GM21529 (cell line): Measurements from ENCODE around the gene RFTN2.
"Not testable (repeated sequence)": the region's sequence is repeated elsewhere in the genome, so short reads cannot be mapped to it uniquely, and the experiment has no call there.

Experiments
- ATAC-seq: cut with Tn5 transposase; IDR thresholded peaks from one replicate; pipeline ENCODE4 v1.9.1; 2021; ENCODE audit not compliant: unreplicated experiment

The RFTN2 gene

GRCh38 chr2:197675246-197675645 is at the start of gene RFTN2:
RFTN2 (minus strand) TSS chr2:197675587; CDS start chr2:197675458, 129 bp downstream.
- ATAC-seq, result no peak

- ATAC-seq, result no peak
Observed at GRCh38 chr2:197717863-197718262, 42.5 kb upstream of the RFTN2 start.

GRCh38 chr2:197713271-197713670 is 37.9 kb upstream of the RFTN2 start:
- no peak for ATAC-seq

DNA sequence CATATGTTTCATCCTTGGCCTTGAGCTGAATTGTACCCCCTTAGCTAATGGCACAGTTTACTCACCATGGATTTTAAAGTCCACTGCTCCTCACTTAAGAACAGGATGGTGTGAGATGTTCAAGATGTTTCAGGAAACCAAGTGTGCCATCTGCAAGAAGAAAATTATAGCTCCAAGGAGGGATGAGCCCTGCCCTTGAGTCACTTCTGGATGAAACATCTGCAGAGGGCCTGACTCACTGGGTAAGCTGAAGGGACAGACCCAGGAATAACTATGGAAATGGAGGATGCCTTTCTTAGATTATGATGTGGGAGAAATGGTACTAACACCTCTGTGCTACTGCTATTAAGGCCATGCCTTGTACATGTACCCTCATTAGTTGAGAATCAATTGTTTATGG is 36.2 kb upstream of the RFTN2 start:
- no peak for ATAC-seq

GRCh38 chr2:197710424-197711042 is 35.1 kb upstream of the RFTN2 start:
- ATAC-seq, result peak; percentile 77

- not testable (repeated sequence) for ATAC-seq
Observed at GRCh38 chr2:197709140-197709539, 33.8 kb upstream of the RFTN2 start.

- no peak for ATAC-seq
Observed at GRCh38 chr2:197708331-197708730, 32.9 kb upstream of the RFTN2 start.

GRCh38 chr2:197707316-197708213 is 32.2 kb upstream of the RFTN2 start:
- ATAC-seq, result peak; percentile 17

DNA sequence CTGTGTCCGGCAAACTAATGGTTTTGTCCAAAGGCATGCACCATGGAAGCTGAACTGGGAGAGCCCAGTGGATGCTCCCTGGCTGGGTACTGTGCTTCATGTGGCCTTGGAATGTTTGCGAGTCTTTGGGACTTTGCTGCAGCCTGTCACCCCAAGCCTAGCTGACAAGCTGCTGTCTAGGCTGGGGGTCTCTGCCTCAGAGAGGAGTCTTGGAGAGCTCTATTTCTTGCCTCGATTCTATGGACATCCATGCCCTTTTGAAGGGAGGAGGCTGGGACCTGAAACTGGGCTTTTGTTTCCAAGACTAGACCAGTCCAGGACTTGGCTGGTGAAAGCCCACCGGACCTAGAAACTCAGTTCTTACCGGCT is 31.4 kb upstream of the RFTN2 start:
- no peak for ATAC-seq

- no peak for ATAC-seq
Observed at GRCh38 chr2:197705912-197706838, 30.8 kb upstream of the RFTN2 start.

- peak; percentile 80 for ATAC-seq
Observed at GRCh38 chr2:197705121-197705911, 29.9 kb upstream of the RFTN2 start, which contains the start of gene MARS2. MARS2 (plus strand) TSS chr2:197705369; CDS start chr2:197705406, 37 bp downstream.

- peak; percentile 31 for ATAC-seq
Observed at GRCh38 chr2:197704434-197705120, 29.2 kb upstream of the RFTN2 start.

DNA sequence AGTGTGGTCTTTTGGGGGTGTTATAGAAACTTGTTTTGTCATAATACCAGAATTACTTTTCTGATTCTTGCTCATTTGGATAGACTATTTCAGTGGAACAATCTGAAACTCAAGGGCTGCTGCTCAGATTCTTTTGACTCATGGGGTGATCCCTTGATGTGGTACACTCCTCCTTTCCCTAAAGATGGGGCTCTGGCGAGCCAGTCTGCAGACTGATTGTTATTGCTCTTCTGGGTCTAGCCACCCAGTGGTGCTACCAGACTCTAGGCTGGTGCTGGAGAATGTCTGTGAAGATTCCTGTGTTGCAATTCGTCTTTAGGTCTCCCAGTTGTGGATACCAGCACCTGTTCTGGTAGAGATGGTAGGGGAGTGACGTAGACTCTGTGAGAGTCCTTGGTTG is 25.6 kb upstream of the RFTN2 start:
- no peak for ATAC-seq

- not testable (repeated sequence) for ATAC-seq
Observed at GRCh38 chr2:197699724-197700123, 24.3 kb upstream of the RFTN2 start.

- ATAC-seq, result not testable (repeated sequence)
Observed at GRCh38 chr2:197696571-197696970, 21.2 kb upstream of the RFTN2 start.

GRCh38 chr2:197695971-197696370 is 20.6 kb upstream of the RFTN2 start:
- ATAC-seq, result not testable (repeated sequence)

GRCh38 chr2:197695206-197695605 is 19.8 kb upstream of the RFTN2 start:
- not testable (repeated sequence) for ATAC-seq

DNA sequence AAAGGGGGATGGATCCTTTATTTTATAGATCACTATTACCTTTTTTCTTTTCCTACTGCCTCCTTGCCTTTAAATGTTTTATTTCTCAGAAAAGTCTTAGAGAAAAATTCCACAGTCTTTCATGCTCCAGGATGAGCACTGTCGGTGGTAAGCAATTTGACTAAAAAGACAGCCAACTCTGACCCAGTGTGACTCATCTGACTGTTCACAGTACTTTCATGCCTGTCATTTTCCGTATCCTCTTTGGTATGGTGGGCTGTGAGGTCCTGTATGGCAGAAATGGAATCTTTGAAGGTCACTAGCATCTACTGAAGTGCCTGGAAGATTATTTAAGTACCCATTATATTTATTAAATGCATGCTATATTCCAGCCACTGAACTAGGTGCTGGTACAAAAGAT is 2.1 kb upstream of the RFTN2 start:
- ATAC-seq, result no peak

DNA sequence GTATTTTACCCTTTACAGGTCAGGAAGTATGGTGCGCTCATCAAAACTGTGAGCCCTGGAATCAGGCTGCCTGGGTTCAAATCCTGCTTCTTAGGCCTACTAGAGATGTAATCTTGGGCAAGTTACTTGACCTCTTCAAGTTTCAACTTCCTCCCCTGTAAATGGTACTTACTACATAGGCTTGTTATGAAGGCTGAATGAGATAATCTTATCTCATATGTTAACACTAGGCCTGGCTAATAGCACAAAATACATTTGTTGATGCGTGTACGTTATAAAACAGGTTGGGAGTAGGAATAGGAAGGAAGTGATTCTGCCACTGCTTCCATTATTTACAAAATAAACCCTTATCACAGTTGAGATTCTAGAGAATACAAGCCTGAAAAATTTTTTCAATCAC is 1.7 kb upstream of the RFTN2 start:
- ATAC-seq, result no peak

- ATAC-seq, result no peak
Observed at GRCh38 chr2:197675711-197676188, 363 bp upstream of the RFTN2 start.
